Activated CD8-positive, alpha-beta memory T cell treated with anti-CD3 and anti-CD28 coated beads, Interleukin-2, amount 50 U/mL, for 4 hours (primary cell): Measurements from ENCODE around the gene HHAT.

ENCODE experiments used
- DNase-seq: peaks from one replicate; pipeline ENCODE4 v3.0.0-alpha.2; 2020

HHAT gene

DNA sequence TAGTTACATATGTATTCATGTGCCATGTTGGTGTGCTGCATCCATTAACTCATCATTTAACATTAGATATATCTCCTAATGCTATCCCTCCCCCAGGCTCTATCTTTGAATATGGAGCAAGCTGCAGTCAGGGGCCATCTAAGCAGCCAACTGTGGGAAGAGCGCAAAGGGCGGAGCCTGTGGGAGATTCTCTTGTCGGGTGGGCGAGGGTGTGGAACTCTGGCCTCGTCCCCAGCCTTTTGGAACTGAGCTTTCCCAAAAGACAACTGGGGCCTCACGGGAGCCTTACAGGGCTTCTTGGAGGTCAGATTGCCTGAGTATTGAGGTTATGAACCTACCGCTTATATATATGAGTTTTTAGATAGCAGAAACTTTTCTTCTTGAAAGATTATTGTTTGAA is 117.2 kb downstream of the HHAT start:
- DNase-seq, result no peak

DNA sequence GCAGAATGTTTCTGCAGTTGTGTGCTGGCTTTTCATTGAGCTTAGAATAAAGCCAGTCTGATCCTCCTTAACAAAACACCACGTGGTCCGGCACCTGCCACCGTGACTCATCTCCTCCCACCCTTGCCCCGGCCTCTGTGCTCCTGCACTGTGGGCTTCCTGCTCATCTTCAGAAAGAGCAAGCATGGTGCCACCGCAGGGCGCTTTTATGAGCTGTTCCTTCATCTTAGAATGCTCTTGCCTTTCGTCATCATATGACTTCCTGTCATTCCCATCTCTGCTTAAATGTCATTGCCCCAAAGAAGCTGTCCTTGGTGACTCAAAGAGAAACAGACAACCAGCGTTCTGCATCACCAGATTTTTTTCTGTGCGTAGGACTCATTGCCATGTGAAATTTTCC is 117.8 kb downstream of the HHAT start:
- DNase-seq, result peak; percentile 79

- DNase-seq, result no peak
Observed at GRCh38 chr1:210447456-210448057, 118.9 kb downstream of the HHAT start.

DNA sequence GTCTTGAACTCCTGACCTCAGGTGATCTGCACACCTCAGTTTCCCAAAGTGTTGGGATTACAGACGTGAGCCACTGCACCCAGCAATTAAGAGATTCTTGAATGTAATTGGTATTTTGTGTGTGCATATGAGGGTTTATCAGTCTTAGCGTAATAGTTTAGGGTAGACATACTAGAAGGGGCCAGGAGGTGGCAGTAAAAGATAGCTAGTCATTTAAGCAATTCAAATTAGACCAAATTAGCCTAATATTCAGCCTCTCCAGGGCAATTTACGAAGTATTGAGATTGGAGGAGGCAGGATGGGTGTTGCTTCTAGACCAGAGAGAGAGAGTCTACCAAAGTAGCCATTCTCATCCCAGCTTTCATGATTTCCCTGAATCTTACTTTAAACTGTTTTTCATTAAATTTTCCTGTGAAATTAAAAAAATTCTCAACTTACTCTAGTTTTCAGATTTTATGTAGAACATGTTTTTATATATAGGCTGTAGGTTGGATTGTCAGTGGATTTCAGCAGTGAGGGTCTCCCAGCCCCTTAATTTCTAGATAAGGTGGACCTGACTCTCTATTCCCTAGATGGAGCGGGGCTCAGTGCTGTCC is 119.7 kb downstream of the HHAT start:
- no peak for DNase-seq

- no peak for DNase-seq
Observed at GRCh38 chr1:210455840-210456603, 127.3 kb downstream of the HHAT start.

DNA sequence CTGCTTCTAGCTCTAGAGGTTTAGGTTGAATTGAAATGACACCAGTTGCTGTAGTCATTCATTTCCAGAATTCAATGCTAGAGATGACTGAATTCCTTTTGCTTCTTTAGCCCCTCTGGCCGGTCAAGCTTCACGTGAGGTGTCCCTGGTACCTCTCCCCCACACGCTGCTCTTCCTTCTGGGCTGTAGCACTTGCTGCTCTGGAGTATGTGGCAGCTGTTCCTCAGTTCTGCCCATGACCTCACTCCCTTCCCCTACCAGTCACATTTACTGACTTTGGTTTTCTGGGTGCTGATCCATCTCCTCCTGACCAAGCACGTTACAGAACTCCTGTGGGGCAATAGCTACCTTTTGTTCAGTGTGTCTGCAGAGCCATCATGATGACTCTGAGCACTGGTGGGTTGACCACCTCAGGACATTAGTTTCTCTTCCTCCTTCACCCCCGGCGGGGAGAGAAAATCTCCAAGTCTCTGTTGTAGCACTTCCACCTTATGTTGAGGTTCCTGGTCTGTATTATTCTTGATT is 128.1 kb downstream of the HHAT start:
- DNase-seq, result no peak

DNA sequence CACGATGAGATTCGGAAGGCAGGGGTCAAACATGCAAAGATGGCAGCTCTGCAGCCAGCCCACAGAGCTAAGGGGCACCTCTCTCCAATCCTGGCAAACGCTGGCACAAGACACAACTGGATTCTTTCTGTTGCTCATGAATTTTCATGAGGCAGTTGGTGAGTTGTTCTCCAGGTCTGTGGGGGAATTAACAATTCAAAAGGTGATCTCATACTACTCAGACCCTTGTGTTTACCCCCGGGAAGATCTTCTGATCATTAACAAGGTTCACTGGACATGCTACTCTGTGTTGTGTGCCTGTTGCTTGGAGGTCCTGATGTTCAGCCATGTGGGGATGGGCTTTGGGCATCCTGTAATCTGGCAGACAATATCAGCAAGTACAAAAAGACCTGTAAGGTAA is 128.9 kb downstream of the HHAT start:
- no peak for DNase-seq

DNA sequence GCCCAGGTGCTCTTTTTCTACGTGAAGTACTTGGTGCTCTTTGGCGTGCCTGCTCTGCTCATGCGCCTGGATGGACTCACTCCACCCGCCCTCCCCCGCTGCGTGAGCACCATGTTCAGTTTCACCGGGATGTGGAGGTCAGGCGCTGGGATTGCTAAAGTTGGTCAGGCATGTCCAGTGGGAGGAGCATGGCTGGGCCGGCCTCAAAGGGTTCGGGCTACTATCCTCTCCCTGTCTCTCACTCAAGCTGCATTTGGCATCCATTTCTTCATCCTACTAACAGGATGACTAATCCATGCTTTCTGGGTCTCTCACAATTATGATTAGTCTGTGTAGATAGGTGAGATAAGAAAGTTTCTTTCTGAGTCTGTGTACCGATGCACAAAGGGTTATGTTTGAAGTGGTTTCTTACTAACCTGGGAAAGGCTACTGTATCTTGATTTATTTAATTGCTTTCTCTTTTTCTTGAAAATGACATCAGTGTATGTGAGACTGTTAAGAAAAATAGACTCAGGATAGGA is 135.9 kb downstream of the HHAT start:
- DNase-seq, result no peak

DNA sequence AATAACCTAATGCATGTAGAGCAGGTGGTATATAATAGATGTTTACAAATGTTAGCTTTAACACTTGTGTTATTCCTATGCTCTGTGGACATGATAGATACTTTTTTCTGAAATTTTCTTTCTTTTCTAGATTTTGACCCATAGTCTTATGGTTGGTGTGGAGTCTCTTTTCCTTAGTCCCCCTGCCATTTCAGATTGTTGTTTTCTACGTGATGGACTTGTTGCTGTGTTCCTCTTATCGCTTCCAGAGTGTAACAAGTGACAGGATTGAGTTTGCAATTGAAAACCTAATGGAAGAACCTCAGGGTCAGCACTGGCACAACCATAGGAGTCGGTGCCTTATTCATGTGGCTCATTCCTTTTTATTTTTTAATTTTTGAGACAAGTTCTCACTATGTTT is 136.4 kb downstream of the HHAT start:
- no peak for DNase-seq

DNA sequence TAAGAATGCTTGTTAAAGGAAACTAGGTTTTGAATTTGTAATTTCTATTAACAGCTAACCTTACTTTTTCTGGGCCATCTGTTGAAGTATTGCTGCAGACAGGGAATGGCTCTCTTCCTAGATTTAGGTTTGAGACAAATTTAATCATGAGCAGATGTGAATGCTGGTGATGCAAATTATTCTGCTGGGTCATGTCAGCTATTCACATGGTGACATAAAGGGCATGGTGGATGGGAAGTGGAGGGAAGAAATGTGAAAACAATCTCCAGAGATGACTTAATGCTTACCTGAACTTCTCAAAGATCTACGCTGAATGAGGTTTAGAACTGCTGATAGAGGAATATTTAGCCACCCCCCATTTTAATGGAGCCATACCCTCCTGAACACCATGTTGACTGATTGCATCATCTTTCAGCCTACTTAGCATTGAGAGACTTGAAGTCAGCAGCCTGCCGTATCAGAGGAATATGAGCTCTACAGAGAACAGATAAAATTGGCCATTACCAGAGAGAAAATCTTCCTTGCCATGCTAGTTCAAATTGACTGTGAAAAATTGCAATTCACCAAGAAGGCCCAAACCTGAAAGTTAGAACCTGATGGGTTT is 138.8 kb downstream of the HHAT start:
- no peak for DNase-seq

DNA sequence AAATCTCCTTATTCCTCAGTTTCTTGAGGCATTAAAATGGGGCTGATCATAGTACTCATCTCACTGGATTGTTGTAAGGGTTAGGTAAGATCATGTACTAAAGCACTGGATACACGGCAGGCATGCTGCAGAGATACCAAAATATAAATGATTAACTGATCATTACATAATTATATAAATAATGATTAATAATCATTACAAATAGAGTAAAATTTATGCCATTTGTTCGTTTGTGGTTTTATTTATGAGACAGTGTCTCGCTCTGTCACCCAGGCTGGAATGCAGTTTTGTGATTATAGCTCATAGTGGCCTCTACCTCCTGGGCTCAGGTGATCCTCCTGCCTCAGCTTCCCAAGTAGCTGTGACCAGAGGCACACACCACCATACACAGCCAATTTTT is 140.7 kb downstream of the HHAT start:
- DNase-seq, result no peak

- DNase-seq, result no peak
Observed at GRCh38 chr1:210475321-210475720, 146.6 kb downstream of the HHAT start.

DNA sequence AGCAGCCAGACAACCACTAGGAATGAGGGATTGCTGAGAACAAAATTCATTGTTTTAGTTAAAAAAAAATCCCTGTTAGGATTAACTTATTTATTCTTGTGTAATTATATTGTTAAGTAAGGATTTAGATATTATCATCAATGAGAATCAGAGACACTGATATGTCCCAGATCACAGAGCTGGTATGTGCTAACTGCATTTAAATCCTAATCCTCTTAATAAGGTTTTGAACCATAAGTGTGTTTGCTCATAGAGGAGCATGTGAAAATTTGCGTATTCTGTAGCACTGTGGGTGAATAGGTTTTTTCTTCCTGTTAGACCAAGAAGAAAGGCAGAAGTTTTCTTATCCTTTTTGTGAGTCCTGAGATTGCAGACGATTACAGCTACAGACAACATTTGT is 147.1 kb downstream of the HHAT start:
- DNase-seq, result no peak

GRCh38 chr1:210476730-210477129 is 148.0 kb downstream of the HHAT start:
- DNase-seq, result no peak

DNA sequence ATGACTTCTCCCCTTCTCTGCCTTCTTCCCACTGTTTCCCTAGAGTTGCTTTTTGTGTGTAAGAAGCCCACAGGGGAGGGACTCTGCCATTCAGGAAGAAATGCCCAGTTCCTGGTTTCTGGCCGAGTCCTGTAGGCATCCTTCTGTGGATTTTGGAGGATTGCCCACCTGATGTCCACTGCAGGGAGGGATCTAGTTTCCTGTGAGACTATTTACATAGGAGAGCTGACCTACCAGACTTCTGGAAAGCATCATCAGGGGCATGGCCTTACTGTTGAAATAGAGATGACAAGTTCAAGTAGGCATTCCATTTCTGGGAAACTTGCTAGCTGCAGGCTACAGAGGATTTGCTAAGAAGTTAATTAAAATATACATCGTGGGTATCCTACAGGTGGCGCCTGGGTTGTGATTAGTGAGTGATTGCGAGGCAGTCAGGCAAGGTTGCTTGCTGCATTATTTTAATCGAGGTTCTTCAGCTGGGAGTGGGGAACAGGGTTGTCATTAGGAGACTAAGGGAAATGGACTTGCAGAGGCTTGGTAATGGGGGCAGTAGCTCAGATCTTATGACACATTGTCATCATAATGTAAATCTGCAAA is 148.7 kb downstream of the HHAT start:
- no peak for DNase-seq

DNA sequence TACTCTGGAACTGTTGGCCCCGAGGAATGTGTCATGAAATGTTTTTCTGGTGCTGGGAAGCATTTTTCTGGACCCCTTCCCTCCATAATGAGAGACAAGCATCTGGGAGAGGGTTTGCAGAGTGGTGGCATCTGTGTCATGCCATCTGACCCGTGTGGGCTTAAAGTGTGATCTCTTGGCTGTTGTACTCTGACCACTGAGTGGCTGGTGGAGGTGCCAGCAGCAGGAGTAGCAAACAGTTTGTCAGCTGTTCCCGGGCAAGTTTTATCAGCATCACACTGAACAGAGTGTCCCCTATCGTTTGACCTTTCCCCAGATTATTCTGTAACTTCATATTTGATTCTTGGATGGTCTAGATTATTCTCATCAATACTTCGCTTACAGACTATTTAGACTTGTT is 150.1 kb downstream of the HHAT start:
- DNase-seq, result no peak

DNA sequence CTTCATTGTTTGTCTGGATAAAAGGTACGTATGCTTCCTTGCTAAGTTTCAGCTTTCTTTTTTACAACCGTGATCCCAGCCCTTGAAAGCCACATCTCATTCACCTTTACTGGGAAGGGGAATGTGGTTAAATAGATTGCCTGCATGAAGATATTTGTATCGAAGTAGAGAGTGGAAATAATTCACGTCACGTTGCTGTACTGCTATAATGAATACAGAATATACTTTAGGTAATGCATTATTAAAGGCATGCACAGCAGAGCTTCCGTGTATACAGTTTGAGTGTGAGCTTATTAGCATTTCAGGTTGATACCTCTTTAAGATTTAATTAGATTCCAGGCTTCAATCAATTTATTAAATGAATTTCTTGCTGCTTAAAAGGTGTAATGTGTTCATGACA is 153.8 kb downstream of the HHAT start:
- DNase-seq, result no peak

DNA sequence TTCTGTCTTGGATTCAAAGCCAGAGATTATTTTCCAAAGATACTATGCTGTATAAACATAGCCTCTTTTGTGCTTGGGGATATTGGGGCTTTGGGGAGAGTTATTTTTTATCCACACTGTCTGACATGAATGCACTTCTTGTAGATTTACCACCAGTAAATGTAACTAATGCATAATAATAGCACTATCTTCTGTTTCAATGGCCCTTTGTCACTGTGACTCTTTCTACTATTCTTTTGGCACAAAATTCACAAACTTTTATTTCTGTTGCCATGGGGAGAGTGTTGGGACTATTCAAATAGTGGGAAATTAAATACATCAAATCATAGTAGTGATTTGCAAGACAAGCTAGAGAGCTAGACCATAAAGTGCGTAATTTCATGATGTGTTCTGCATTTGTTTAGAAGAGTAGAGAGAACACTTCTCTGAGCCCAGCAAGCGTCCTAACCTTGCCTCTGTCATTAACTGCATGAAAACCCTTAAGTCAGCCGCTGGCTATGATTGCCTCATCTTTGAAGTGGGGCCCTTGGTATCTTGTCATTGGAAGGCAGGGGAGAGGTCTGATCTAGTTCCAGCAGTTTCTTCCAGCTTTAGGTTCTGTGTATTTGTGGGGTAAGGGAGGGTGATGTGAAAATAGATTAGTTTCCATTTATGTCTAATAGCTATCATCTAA is 154.4 kb downstream of the HHAT start:
- no peak for DNase-seq

DNA sequence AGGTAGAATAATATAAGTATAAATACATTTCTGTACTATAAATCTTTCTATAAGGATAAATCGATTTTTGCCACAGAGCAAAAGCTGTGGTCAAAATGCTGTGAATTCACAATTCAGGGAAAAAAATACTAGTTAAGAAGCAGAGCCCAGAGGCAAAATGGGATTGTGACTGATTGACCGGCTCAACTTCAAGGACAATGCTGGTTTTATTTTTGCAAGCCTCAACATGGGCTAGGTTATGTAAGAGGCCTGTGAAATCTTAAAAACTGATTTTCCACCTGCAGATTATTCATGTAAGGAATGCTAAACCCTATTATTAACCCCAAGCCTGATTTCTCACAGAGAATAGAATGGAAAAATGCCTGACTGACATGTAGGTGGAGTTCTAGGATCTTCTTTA is 155.1 kb downstream of the HHAT start:
- no peak for DNase-seq

DNA sequence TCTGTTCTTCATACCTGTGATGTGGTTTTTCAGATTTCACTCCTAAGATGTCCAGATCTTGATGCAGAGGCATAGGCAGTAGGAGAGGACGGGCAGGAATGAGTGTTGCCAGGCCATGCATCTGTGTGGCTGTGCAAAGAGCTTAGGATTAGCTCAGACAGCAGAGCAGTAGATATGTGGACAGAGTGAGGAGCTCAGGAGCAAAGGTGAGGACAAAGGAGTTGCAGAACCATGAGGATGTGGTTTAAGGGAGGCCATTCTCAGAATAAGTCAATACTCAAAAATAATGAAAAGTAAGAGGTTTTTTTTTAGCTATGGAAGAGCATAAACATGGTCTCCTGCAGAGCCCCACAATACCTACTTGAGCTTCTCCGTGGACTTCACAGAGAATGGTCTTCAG is 158.3 kb downstream of the HHAT start:
- DNase-seq, result no peak

DNA sequence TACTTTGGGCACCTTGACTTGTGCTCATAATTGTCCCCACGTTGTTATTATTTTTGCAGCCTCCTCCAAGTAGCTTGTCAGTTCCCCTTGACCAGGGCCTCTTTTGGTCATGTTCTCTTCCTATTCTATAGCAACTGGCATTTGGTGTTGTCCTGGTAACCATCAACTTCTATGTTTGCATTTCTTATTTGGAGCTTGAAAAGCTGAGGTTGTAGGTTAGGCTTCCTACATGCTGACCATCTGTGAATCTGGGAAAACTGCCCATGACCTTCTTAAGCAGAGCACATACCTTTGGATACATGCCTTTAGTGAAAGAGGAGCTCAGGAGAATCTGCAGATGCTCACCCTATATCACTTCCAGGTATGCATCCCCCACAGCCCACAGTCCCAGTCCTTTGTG is 160.8 kb downstream of the HHAT start:
- DNase-seq, result no peak

DNA sequence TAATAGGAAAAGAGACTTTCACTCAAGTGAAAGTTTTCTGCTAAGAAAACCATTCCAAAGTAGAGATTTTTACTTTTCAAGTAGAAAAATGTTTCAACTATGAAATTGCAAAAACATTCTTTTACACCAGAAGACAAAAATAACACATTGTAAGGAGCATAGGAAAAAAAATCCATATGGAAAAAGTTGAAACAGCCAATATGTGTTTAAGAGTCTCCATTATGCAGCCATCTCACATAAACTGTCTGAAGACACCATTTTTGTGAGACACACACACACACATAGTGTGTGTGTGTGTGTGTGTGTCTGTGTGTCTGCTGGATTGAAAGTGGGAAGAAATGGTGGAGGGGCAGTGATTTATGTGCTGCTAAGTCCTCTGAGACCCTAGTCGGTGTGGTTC is 162.1 kb downstream of the HHAT start:
- DNase-seq, result no peak

DNA sequence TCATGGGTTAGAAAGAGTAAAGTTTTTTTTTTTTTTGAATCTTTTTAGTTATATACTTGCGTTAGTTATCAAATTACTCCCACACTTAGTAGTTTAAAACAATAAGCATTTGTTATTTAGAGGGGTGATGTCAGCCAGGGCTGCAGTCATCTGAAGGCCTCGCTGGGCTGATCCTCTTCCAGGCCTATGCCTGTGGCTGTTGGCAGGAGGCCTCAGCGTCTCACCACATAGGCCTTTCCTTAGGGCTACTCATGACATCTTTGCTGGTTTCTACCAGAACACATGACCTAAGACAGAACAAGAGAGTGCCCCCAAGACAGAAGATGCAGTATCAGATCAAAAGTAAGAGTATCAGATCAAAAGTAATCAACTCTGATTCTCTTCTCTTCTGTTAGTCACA is 167.4 kb downstream of the HHAT start:
- DNase-seq, result no peak
